Measurements from ENCODE around the gene EPB41L4B.
"Not testable (repeated sequence)": the region's sequence is repeated elsewhere in the genome, so short reads cannot be mapped to it uniquely, and the experiment has no call there.

EPB41L4B gene

GRCh38 chr9:109132567-109133021 is 188.3 kb downstream of the EPB41L4B start:
- no peak for DNase-seq (ENCODE audit: low read depth)
- TF ChIP-seq, protein P1, sequence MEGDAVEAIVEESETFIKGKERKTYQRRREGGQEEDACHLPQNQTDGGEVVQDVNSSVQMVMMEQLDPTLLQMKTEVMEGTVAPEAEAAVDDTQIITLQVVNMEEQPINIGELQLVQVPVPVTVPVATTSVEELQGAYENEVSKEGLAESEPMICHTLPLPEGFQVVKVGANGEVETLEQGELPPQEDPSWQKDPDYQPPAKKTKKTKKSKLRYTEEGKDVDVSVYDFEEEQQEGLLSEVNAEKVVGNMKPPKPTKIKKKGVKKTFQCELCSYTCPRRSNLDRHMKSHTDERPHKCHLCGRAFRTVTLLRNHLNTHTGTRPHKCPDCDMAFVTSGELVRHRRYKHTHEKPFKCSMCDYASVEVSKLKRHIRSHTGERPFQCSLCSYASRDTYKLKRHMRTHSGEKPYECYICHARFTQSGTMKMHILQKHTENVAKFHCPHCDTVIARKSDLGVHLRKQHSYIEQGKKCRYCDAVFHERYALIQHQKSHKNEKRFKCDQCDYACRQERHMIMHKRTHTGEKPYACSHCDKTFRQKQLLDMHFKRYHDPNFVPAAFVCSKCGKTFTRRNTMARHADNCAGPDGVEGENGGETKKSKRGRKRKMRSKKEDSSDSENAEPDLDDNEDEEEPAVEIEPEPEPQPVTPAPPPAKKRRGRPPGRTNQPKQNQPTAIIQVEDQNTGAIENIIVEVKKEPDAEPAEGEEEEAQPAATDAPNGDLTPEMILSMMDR (IDR thresholded peaks at IDR 0.05; ENCODE audit: control insufficient read depth, extremely low read depth, insufficient read depth) = no peak
- H3K4me3 ChIP-seq (ENCODE audit: low read depth, low read length) = no peak overlapping the region

- TF ChIP-seq, protein P1 (IDR thresholded peaks at IDR 0.05; ENCODE audit: control insufficient read depth, extremely low read depth, insufficient read depth) = no peak
- H3K4me3 ChIP-seq (ENCODE audit: low read depth, low read length) = no peak overlapping the region
Observed at GRCh38 chr9:109129470-109130197, 191.2 kb downstream of the EPB41L4B start.

GRCh38 chr9:109126671-109127070 is 194.2 kb downstream of the EPB41L4B start:
- DNase-seq (ENCODE audit: low read depth); H3K4me3 ChIP-seq (ENCODE audit: low read depth, low read length): not testable (repeated sequence)

More at GRCh38 chr9:109129470-109130197, 191.2 kb downstream of the EPB41L4B start:
- DNase-seq (ENCODE audit: low read depth) = no peak

- no peak overlapping the region for H3K4me3 ChIP-seq (ENCODE audit: low read depth, low read length)
- no peak for DNase-seq (ENCODE audit: low read depth)
Observed at GRCh38 chr9:109124121-109124520, 196.7 kb downstream of the EPB41L4B start.

GRCh38 chr9:109122726-109123621 is 197.9 kb downstream of the EPB41L4B start:
- no peak for DNase-seq (ENCODE audit: low read depth)

More at GRCh38 chr9:109124121-109124520, 196.7 kb downstream of the EPB41L4B start:
- TF ChIP-seq, protein P1 (IDR thresholded peaks at IDR 0.05; ENCODE audit: control insufficient read depth, extremely low read depth, insufficient read depth) = no peak

More at GRCh38 chr9:109122726-109123621, 197.9 kb downstream of the EPB41L4B start:
- TF ChIP-seq, protein P1 (IDR thresholded peaks at IDR 0.05; ENCODE audit: control insufficient read depth, extremely low read depth, insufficient read depth) = no peak
- no peak overlapping the region for H3K4me3 ChIP-seq (ENCODE audit: low read depth, low read length)
